ENCODE data around the gene ENAH.
"Not testable (repeated sequence)": the region's sequence is repeated elsewhere in the genome, so short reads cannot be mapped to it uniquely, and the experiment has no call there.

ENAH gene

DNA sequence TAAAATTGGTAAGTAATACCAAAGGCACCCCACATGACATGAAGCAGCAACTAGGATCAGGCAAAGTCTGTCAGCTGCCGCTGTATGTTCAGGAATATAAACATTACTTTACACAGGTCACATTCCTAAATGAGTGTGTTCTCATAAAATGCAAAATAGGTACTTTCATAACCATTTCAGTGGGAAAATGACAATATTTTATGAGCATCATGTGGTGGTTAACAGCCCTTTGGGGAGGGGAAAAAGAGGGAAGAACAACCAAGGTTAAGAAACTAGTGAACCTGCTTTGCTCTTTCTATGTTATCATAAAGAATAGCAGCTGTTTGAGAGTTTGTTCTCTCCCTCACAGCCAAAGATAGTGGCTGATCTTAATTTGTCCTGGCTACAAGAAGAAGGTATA is 119.7 kb downstream of the ENAH start:
- DNase-seq (ENCODE audit: extremely low read depth in 1 of 2, low read depth in 1 of 2) = no peak

DNA sequence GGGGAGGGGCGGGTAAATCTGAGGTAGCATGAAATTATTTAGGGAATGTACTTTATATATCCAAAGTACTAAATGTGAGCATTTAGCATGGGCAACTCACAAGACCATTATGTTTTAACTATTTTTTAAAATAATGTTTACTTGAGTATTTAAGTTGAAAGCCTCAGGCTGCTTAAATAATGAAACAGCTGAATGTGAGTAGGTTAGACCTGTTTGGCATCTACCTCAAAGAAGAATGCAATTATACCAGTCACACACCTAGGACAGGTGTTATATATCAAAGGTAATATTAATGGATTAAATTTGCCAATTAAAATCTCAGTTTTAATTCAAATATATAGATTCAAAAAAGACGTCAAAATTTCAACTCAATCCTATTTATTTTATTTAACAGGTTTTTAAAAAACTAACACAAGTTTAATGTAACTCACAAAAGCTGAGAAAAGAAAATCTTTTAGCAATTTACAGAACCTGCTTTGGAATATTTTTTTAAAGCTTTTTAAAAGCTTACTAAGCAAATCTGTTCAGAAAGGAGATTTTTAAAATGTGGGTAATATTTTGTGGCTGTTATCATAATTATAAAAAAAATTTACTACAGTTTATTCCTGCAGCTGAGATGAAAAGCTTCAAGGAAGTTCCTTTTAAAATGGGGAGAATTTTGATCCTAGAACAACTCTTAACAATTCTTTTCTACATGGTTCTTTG is 120.5 kb downstream of the ENAH start:
- DNase-seq (ENCODE audit: extremely low read depth in 1 of 2, low read depth in 1 of 2) = no peak

- DNase-seq (ENCODE audit: extremely low read depth in 1 of 2, low read depth in 1 of 2) = no peak
Measured at GRCh38 chr1:225529726-225530125, 123.2 kb downstream of the ENAH start.

DNA sequence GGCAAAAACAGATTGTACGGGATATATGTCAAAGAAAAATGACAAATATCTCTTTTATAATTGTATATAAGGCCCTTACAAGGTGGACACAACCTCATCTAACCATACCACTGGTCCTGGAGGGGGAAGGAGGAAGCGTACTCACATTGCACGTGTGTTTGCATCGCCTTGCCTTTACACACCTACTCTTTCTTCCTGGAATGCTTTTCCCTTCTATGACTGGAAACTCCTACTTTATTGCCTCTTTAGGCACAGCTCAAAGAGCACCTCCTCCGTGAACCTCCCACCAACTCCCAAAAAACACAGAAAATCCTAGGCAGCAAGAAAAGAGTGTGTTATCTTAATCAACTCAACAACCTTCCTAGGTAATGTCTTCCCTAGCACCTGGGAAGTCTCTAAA is 125.3 kb downstream of the ENAH start:
- no peak for DNase-seq (ENCODE audit: extremely low read depth in 1 of 2, low read depth in 1 of 2)

DNA sequence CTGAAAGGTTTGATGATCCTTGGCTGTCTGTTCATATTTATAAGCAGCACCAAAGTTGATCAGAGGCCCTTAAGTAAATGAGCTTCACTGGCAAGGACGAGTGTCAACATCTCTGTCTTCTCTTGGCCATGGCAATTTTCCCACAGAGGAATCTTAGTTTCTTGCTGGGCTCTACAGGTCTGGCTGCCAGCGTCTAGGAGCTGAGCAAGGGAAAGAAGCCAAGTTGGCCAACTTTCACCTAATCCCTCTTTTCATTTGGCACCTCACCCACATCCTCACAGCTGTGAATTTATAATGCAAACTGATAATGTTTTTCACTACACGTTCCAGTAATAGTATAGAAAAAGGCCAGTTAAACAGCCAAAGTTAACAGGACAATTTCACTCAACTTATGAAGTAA is 126.0 kb downstream of the ENAH start:
- DNase-seq (ENCODE audit: extremely low read depth in 1 of 2, low read depth in 1 of 2) = no peak

GRCh38 chr1:225525377-225525776 is 127.5 kb downstream of the ENAH start:
- DNase-seq (ENCODE audit: extremely low read depth in 1 of 2, low read depth in 1 of 2) = no peak

DNA sequence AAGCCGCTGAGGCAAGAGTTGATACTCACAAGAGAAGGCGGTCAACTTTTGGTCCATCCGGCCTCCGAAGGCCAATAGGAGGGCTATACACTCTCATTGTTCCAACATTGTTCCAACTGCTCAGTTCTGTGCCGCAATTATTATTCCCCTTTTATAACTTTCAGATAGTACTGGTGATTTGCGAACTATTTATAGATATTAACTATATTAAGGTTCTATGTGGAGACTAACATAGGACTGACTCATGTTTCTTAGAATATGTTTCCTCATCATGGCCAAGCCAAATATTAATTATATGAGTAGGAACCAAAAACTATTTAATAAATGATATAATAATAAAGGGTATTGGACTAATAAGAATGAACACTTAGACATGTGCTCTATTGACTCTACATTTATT is 128.4 kb downstream of the ENAH start:
- DNase-seq (ENCODE audit: extremely low read depth in 1 of 2, low read depth in 1 of 2) = no peak

- no peak for DNase-seq (ENCODE audit: extremely low read depth in 1 of 2, low read depth in 1 of 2)
Measured at GRCh38 chr1:225523263-225523950, 129.5 kb downstream of the ENAH start.

DNA sequence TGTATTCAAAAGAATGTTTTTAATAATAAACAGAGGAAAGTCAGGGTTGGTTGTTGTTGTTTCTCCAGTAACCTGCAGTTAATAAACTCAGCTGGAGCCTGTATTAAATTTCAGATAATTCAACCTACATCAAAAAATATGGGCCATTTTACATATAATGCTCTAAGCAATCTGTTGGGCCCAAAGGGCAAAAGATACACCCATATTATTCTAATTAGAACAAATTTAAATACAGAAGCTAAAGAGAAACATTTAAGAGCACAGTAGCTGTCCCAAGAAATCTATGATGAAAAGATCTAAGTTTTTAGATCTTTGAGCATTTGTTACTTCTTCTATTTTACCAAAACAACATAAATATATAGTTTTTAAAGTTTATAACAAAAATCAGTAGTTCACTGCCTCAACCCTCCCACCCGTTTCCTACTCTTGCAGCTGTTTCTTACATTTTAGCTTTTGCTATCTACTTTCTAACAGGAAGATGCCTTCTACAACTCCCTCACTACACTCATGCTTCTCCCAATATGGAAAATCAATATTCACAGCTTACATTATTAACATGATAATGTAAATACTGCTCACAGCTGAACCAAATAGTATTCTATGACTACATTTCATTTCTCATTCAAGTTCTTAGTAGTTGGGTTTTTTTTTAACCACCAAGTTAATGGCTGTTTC is 130.2 kb downstream of the ENAH start:
- no peak for DNase-seq (ENCODE audit: extremely low read depth in 1 of 2, low read depth in 1 of 2)

DNA sequence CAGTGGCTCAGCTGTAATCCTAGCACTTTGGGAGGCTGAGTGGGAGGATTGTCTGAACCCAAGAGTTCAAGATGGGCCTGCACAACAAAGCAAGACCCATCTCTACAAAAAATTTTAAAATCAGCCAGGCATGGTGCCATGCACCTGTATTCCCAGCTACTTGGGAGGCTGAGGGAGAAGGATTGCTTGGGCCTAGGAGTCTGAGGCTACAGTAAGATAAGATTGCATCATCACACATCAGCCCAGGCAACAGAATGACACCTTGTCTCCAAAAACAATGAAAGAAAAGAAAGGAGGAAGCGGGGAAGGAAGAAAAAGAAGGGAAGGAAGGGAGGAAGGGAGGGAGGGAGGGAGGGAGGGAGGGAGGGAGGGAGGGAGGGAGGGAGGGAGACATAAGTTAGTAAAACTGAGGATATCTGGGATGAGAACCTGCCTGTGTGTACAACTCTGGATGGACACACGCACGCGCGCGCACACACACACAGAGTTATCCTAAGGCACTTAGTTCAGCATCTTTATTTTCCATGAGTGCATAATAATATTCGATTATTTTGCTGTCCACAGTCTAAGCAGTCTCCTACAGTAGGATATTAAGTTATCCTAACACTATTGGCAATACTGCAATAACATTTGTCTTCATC is 132.2 kb downstream of the ENAH start:
- no peak for DNase-seq (ENCODE audit: extremely low read depth in 1 of 2, low read depth in 1 of 2)

- DNase-seq (ENCODE audit: extremely low read depth in 1 of 2, low read depth in 1 of 2) = no peak
Measured at GRCh38 chr1:225519166-225519863, 133.6 kb downstream of the ENAH start.

GRCh38 chr1:225517697-225518096 is 135.2 kb downstream of the ENAH start:
- DNase-seq (ENCODE audit: extremely low read depth in 1 of 2, low read depth in 1 of 2) = no peak

- no peak for DNase-seq (ENCODE audit: extremely low read depth in 1 of 2, low read depth in 1 of 2)
Measured at GRCh38 chr1:225517221-225517620, 135.7 kb downstream of the ENAH start.

GRCh38 chr1:225514671-225515081 is 138.2 kb downstream of the ENAH start:
- DNase-seq (ENCODE audit: extremely low read depth in 1 of 2, low read depth in 1 of 2) = no peak

- not testable (repeated sequence) for DNase-seq (ENCODE audit: extremely low read depth in 1 of 2, low read depth in 1 of 2)
Measured at GRCh38 chr1:225513576-225513975, 139.3 kb downstream of the ENAH start.

- no peak for DNase-seq (ENCODE audit: extremely low read depth in 1 of 2, low read depth in 1 of 2)
Measured at GRCh38 chr1:225511828-225512381, 141.0 kb downstream of the ENAH start.

DNA sequence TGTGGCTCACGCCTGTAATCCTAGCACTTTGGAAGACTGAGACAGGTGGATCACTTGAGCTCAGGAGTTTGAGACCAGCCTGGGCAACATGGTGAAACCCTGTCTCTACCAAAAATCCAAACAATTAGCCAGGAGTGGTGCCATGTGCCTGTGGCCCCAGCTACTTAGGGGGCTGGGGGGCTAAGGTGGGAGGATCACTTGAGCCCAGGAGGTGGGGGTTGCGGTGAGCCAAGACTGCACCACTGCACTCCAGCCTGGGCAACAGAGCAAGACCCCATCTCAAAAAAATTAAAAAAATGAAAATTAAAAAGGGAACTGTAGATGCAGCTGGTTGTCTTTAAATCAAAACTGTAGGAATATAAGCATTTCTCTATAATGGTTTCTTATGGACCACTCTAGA is 142.2 kb downstream of the ENAH start:
- DNase-seq (ENCODE audit: extremely low read depth in 1 of 2, low read depth in 1 of 2) = not testable (repeated sequence)

- no peak for DNase-seq (ENCODE audit: extremely low read depth in 1 of 2, low read depth in 1 of 2)
Measured at GRCh38 chr1:225509770-225510169, 143.2 kb downstream of the ENAH start.

DNA sequence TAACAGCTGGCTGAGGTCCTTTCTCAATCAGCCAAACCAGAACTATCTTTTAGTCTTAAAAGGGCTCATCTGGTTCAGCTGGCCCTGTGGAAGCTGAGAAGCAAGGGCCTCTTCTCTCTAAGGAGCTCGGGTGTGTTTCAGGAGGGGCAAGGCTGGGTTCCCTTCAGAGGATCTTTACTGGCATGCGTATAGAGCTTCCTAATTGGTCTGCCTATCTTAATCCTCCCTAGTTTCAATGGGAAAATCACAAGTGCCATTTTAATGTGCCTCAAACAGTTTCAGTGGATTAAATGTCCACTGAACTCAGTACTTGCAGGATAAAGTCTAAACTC is 143.6 kb downstream of the ENAH start:
- no peak for DNase-seq (ENCODE audit: extremely low read depth in 1 of 2, low read depth in 1 of 2)

GRCh38 chr1:225508538-225509375 is 144.2 kb downstream of the ENAH start:
- DNase-seq (ENCODE audit: extremely low read depth in 1 of 2, low read depth in 1 of 2) = no peak
